ENCODE results near the gene SLC25A23. TPM values are rescaled to one million over a fixed set of nuclear protein-coding genes. Genes with fewer than 3 reads are reported as not detected.
"Not testable (repeated sequence)": the region's sequence is repeated elsewhere in the genome, so short reads cannot be mapped to it uniquely, and the experiment has no call there.

Gene SLC25A23
- polyA plus RNA-seq, result 27.9 TPM
- long read RNA-seq, donor 1, partial matches to known transcripts, result 14 of 16 reads
- long read RNA-seq, donor 1, other reads (novel, unspliced or antisense), result 0 of 16 reads
- long read RNA-seq, donor 2, partial matches to known transcripts, result 0 of 6 reads
- long read RNA-seq, donor 2, other reads (novel, unspliced or antisense), result 0 of 6 reads
- long read RNA-seq, donor 3, result 0 reads
- long read RNA-seq, donor 4, result 0 reads
- long read RNA-seq, donor 5, partial matches to known transcripts, result 6 of 9 reads
- long read RNA-seq, donor 5, other reads (novel, unspliced or antisense), result 0 of 9 reads
- long read RNA-seq, donor 6, transcript SLC25A23-202 (10 exons, 3,425 nt), result major isoform, 5 of 8 reads
- long read RNA-seq, donor 6, partial matches to known transcripts, result 0 of 8 reads
- long read RNA-seq, donor 6, other reads (novel, unspliced or antisense), result 0 of 8 reads
- long read RNA-seq, donor 7, partial matches to known transcripts, result 0 of 1 reads
- long read RNA-seq, donor 7, other reads (novel, unspliced or antisense), result 0 of 1 reads
- long read RNA-seq, donor 8, partial matches to known transcripts, result 0 of 3 reads
- long read RNA-seq, donor 8, other reads (novel, unspliced or antisense), result 0 of 3 reads
- long read RNA-seq, donor 9, transcript SLC25A23-202 (10 exons, 3,425 nt), result major isoform, 5 of 9 reads
- long read RNA-seq, donor 9, partial matches to known transcripts, result 0 of 9 reads
- long read RNA-seq, donor 9, other reads (novel, unspliced or antisense), result 0 of 9 reads
- long read RNA-seq, donor 10, transcript SLC25A23-202 (10 exons, 3,425 nt), result major isoform, 5 of 7 reads
- long read RNA-seq, donor 10, partial matches to known transcripts, result 0 of 7 reads
- long read RNA-seq, donor 10, other reads (novel, unspliced or antisense), result 0 of 7 reads
- long read RNA-seq, donor 11, partial matches to known transcripts, result 6 of 9 reads
- long read RNA-seq, donor 11, other reads (novel, unspliced or antisense), result 0 of 9 reads

DNA sequence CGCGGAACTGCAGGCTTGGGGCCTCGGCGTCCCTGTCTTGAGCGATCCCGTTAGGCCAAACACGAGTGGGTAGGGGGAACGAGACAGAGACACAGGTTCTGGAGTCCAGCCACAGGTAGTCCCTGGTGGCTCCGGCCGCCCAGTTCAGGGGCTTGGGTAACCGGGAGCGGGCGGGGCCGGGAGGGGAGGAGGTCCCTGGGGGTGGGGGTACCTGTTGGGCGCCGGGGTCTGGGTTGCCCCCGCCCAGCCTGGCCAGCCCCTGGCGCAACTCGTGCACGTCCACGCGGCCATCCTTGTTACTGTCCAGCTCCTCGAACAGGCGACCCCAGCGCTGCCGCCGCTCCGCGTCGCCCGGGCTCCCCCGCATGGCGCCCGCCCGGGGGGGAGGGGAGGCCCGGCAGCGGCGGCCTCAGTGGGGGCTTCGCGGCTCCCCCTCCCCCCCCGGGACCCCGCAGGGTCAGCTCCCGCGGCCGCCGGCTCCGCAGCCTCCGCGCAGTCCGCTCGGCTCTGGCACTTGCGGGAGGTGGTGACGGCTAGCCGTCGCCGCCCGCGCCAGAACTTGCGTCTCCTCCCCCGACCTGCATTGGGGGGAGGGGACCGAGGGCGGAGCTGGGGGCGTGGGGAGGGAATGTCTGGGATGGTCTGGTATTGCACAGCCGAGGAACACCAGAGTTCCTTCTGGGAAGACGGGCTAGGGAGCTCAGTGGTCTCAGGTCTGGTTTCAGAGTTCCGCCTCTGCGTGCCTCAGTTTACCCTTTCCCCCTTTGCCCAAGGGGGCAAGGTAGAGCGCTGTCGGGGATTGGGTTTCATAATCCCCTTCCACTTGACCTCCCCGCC is at the start of gene SLC25A23:
Gene SLC25A23, minus strand, starts transcription at position 531 of the 837 bp plus-strand sequence. Its CDS starts 164 bp downstream, at position 367.
- Histone ChIP-seq H3K36me3 (ENCODE audit: control insufficient read depth, insufficient read depth, low read length) (peaks cover 13% of the 10 kb centered on the region), H3K27ac (ENCODE audit: low read length) (peak within 1 kb of the TSS; percentile 99), H3K4me3 (ENCODE audit: low read length) (peak within 1 kb of the TSS; percentile 73), H3K4me1 (ENCODE audit: control insufficient read depth, insufficient read depth, low read length) (peaks cover 6% of the 10 kb centered on the region), H3K9me3 (ENCODE audit: control insufficient read depth, low read depth, low read length) (peaks cover under 1% of the 10 kb centered on the region), H3K27me3 (ENCODE audit: control insufficient read depth, insufficient read depth, low read length) (peaks cover 7% of the 10 kb centered on the region)
- no CpG with 5 or more reads among the region's 70 CpGs for WGBS (ENCODE audit: insufficient coverage, low lambda C conversion rate)
- DNase-seq, result peak; percentile 13 to 60

DNA sequence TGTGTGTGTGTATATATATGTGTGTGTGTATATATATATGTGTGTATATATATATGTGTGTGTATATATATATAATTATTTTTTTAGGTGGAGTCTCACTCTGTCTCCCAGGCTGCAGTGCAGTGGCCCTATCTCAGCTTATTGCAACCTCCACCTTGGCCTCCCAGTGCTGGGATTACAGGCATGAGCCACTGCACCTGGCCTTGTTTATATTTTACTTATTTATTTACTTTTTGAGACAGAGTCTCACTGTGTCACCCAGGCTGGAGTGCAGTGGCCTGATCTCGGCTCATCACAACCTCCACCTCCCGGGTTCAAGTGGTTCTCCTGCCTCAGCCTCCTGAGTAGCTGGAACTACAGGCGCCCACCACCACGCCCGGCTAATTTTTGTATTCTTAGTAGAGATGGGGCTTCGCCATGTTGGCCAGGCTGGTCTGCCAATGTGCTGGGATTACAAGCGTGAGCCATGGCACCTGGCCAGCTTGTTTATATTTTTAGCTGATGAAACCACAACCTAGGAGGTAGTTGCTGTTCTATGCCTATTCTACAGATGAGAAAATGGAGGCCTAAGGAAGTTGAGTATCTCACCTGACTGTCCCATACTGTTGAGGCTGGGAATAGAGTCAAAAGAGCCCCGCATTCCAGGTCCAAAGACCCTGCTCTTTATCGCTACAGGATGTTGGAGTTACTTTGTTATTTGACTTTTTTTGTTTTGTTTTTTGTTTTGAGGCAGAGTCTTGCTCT is 48.6 kb upstream of the SLC25A23 start:
- not testable (repeated sequence) for H3K9me3 ChIP-seq (ENCODE audit: control insufficient read depth, low read depth, low read length); H3K27me3 ChIP-seq (ENCODE audit: control insufficient read depth, insufficient read depth, low read length); H3K36me3 ChIP-seq (ENCODE audit: control insufficient read depth, insufficient read depth, low read length); H3K4me1 ChIP-seq (ENCODE audit: control insufficient read depth, insufficient read depth, low read length); H3K4me3 ChIP-seq (ENCODE audit: low read length); H3K27ac ChIP-seq (ENCODE audit: low read length); DNase-seq
- 100% methylated on average over 1 of the region's 9 CpGs for WGBS (ENCODE audit: insufficient coverage, low lambda C conversion rate)

DNA sequence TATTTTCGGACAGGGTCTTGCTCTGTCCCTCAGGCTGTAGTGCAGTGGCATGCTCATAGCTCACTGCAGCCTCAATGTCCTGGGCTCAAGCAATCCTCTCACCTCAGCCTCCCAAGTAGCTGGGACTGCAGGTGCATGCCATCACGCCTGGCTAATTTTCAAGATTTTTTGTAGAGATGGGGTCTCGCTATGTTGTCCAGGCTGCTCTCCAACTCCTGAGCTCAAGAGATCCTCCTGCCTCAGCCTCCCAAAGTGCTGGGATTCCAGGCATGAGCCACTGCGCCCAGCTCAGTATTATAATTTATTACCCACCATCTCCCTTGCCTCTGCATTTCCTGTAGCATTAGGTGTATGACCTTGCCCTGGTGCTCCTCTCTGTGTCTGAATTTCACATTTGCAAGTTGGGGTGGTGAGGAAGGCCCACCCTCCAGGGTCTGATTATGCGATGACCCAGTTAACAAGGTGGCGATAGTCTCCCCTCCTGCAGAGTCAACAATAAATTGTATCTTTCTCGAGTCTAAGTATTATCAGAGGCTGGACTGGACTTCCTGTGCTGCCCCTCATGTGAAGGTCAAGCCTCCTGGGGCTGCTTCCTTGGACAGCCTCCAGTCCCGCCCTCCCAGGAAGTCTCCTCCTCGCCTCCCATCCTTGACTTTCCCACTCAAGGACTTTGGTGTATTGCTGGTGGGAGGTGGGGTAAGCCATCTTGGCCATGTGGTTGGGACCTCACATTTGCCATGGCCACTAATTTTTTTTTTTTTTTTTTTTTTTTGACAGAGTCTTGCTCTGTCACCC is 44.0 kb upstream of the SLC25A23 start:
- Histone ChIP-seq H3K36me3 (ENCODE audit: control insufficient read depth, insufficient read depth, low read length) (no peaks in the 10 kb centered on the region), H3K27ac (ENCODE audit: low read length) (no peak overlapping the region), H3K9me3 (ENCODE audit: control insufficient read depth, low read depth, low read length) (peaks cover 6% of the 10 kb centered on the region), H3K27me3 (ENCODE audit: control insufficient read depth, insufficient read depth, low read length) (peaks cover 42% of the 10 kb centered on the region), H3K4me1 (ENCODE audit: control insufficient read depth, insufficient read depth, low read length) (no peaks in the 10 kb centered on the region), H3K4me3 (ENCODE audit: low read length) (no peak overlapping the region)
- DNase-seq, result no peak
- WGBS (ENCODE audit: insufficient coverage, low lambda C conversion rate), result no CpG with 5 or more reads among the region's 9 CpGs

DNA sequence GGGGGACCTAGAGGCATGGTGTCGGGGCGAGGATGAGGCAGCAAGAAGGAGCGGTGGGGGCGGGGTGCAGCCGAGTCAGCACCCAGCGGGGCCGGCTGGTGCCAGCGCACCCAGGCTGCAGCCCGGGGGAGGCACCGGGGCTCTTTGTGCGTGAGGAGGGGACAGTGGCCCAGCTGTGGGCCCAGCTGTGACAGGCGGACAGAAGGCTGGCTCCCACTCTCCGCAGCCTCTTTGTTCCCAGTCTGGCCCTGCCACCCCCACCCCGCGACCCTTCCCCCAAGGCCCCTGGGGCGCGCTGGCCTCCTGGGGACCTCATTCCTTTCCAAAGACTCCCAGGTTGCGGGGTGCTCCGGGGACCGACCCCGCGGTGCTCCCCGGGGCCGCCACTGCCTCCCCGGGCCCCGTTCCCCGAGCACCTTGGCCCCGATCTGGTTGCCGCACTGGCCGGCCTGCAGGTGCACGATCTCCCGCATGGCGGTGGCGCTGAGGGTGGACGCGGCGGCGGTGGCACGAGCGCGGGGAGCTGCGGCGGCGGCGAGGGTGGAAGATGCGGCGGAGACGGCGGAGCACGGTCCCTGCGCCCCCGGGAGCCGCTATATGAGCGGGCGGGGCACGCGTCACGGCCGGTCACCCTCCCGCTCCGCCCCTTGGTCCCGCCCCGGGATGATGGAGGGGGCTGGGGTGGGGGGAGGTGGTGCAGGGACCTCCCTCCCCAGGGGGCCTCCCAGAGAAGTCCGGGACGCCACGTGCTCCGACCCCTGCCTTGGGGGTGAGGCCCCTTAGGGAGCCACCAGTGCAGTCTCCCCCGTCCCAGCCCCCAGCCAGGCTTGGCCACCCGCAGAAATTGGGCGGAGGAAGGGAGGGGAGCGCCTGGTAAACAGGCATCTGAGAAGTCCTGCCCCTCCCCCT is 42.4 kb upstream of the SLC25A23 start, which contains the start of gene TUBB4A:
Gene TUBB4A, minus strand, starts transcription at position 570 of the 909 bp plus-strand sequence. Its CDS starts 97 bp downstream, at position 473.
- no CpG with 5 or more reads among the region's 71 CpGs for WGBS (ENCODE audit: insufficient coverage, low lambda C conversion rate)
- Histone ChIP-seq H3K4me1 (ENCODE audit: control insufficient read depth, insufficient read depth, low read length) (no peaks in the 10 kb centered on the region), H3K4me3 (ENCODE audit: low read length) (no peak within 1 kb of the TSS), H3K36me3 (ENCODE audit: control insufficient read depth, insufficient read depth, low read length) (no peaks in the 10 kb centered on the region), H3K27ac (ENCODE audit: low read length) (no peak within 1 kb of the TSS), H3K27me3 (ENCODE audit: control insufficient read depth, insufficient read depth, low read length) (peaks cover 42% of the 10 kb centered on the region), H3K9me3 (ENCODE audit: control insufficient read depth, low read depth, low read length) (peaks cover 6% of the 10 kb centered on the region)
- DNase-seq, result no peak

DNA sequence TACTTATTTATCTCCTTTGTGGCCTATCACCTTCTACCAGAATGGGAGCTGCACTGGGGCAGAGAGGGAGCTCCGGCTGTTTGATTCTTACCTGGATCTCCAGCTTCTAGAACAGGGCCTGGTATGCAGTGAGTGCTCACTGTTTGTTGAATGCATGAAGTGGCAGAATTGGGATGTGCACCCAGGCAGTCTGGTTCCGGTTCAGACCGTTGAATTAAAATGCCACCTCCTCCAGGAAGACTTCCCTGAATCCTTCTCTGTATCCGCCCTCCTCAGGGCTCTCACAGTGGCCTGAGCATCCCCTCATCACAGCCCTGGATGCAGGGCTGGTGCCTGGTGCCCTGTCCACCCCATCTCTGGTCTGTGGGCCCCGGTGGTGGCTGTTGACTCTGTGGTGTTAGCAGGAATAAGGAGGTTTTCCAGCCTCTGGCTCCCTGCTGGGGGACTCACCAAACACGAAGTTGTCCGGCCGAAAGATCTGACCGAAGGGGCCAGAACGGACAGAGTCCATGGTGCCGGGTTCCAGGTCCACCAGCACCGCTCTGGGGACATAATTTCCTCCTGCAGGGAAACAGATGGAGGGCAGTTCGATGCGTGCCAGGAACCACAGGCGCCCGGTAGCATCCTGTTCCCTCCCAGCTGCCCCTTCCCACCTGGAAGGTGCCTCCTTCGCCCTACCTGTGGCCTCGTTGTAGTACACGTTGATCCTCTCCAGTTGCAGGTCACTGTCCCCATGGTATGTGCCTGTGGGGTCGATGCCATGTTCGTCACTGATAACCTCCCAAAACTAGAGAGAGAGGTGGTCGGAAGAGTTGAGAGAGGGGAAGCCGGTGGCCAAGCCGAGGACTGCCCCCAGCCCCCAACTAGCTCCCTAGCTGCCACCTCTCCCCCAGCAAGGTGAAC is 41.5 kb upstream of the SLC25A23 start:
- no peaks in the 10 kb centered on the region for H3K36me3 ChIP-seq (ENCODE audit: control insufficient read depth, insufficient read depth, low read length)
- no peaks in the 10 kb centered on the region for H3K4me1 ChIP-seq (ENCODE audit: control insufficient read depth, insufficient read depth, low read length)
- peaks cover 42% of the 10 kb centered on the region for H3K27me3 ChIP-seq (ENCODE audit: control insufficient read depth, insufficient read depth, low read length)
- H3K9me3 ChIP-seq (ENCODE audit: control insufficient read depth, low read depth, low read length), result peaks cover 6% of the 10 kb centered on the region
- DNase-seq, result no peak
- no peak overlapping the region for H3K4me3 ChIP-seq (ENCODE audit: low read length)
- WGBS (ENCODE audit: insufficient coverage, low lambda C conversion rate), result no CpG with 5 or more reads among the region's 24 CpGs
- H3K27ac ChIP-seq (ENCODE audit: low read length), result no peak overlapping the region

DNA sequence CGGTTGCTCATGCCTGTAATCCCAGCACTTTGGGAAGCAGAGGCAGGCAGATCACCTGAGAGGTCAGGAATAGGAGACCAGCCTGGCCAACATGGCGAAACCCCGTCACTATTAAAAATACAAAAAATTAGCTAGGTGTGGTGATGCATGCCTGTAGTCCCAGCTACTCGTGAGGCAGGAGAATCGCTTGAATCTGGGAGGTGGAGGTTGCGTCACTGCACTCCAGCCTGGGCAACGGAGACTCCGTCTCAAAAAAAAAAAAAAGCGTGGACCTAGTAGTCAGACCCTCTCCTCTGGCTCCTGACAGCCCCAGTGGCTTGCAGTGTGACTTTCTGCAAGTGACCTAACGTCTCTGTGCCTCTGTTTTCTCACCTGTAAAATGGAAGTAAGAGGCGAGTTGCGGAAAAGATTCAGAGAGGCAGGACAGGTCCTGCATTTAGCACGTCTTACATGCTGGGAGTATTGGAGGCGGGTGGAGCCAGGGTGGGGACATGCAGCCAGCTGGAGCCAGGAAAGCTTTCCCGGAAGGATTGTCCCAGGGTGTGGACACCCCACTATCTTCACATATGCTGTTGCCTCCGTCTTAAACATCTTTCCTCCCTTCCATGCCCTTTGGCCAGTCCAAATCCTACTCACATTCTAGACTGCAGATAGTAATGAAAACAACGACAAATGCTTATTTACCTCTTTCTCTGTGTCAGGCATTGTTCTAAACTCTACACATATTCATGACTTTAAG is 39.6 kb upstream of the SLC25A23 start:
- WGBS (ENCODE audit: insufficient coverage, low lambda C conversion rate), result 40% methylated on average over 1 of the region's 17 CpGs
- H3K27ac ChIP-seq (ENCODE audit: low read length), result no peak overlapping the region
- DNase-seq, result no peak
- H3K27me3 ChIP-seq (ENCODE audit: control insufficient read depth, insufficient read depth, low read length), result peaks cover 42% of the 10 kb centered on the region
- peaks cover 6% of the 10 kb centered on the region for H3K9me3 ChIP-seq (ENCODE audit: control insufficient read depth, low read depth, low read length)
- H3K4me3 ChIP-seq (ENCODE audit: low read length), result no peak overlapping the region
- no peaks in the 10 kb centered on the region for H3K36me3 ChIP-seq (ENCODE audit: control insufficient read depth, insufficient read depth, low read length)
- no peaks in the 10 kb centered on the region for H3K4me1 ChIP-seq (ENCODE audit: control insufficient read depth, insufficient read depth, low read length)

DNA sequence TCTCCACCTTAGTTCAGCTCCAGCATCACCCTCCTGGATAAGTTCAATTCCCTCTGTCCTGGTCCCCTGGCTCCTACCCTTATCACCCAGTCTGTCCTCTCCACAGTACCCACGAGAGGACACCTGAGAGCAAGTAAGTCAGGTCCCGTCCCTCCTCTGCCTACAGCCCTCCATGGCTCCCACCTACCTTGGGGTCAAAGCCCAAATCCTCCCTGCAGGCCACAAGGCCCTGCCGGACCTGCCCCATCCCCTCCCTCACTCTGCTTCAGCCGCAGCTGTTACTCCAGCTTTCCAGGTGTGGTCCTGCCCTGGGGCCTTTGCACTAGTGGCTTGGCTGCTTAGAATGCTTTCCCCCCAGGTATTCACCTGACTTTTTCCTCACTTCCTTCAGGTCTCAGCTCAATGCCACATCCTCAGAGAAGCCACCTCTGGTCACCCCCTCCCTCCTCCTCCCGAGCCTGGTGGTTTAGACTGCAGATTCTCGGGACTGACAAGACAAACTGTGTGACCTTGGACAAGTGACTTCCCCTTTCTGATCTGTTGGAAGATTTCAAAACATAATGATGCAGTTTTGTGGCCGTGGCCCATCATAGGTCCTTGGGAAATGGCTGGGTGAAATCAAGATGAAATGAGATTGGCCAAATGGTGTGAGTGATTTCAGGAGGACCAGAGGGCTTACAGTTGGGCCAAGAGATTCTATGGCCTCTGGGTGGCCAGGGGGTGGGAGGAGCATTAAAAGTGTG is 38.9 kb upstream of the SLC25A23 start:
- WGBS (ENCODE audit: insufficient coverage, low lambda C conversion rate), result no CpG with 5 or more reads among the region's 7 CpGs
- no peak overlapping the region for H3K27ac ChIP-seq (ENCODE audit: low read length)
- no peak overlapping the region for H3K4me3 ChIP-seq (ENCODE audit: low read length)
- no peak for DNase-seq
- peaks cover 6% of the 10 kb centered on the region for H3K9me3 ChIP-seq (ENCODE audit: control insufficient read depth, low read depth, low read length)
- peaks cover 37% of the 10 kb centered on the region for H3K27me3 ChIP-seq (ENCODE audit: control insufficient read depth, insufficient read depth, low read length)
- no peaks in the 10 kb centered on the region for H3K36me3 ChIP-seq (ENCODE audit: control insufficient read depth, insufficient read depth, low read length)
- H3K4me1 ChIP-seq (ENCODE audit: control insufficient read depth, insufficient read depth, low read length), result no peaks in the 10 kb centered on the region

Data from large intestine (tissue), 12 donors.